Muscle layer of duodenum (tissue), 2 donors: ENCODE measurements around the gene PIK3R2.

Experiments used
- H3K27ac ChIP-seq: one replicate; pipeline ENCODE4 v1.7.0; 2013; ENCODE audit warnings: mild to moderate bottlenecking, low read length
- H3K27me3 ChIP-seq: one replicate; pipeline ENCODE4 v1.7.0; 2013; ENCODE audit warnings: low read depth, mild to moderate bottlenecking, control low read depth, low read length
- H3K36me3 ChIP-seq, 2 donors: one replicate each; pipeline ENCODE4 v1.7.0; 2013; ENCODE audit warnings: low read length in 2 of 2, control low read depth in 1 of 2, mild to moderate bottlenecking in 1 of 2; ENCODE audit not compliant: insufficient read depth in 2 of 2, control insufficient read depth in 1 of 2
- H3K4me1 ChIP-seq, 2 donors: one replicate each; pipeline ENCODE4 v1.7.0; 2013; ENCODE audit warnings: low read length in 2 of 2, mild to moderate bottlenecking in 2 of 2, control low read depth in 1 of 2, moderate library complexity in 1 of 2; ENCODE audit not compliant: insufficient read depth in 2 of 2, control insufficient read depth in 1 of 2
- H3K4me3 ChIP-seq, 2 donors: one replicate each; pipeline ENCODE4 v1.7.0; 2013; ENCODE audit warnings: low read length in 2 of 2, low read depth in 1 of 2, mild to moderate bottlenecking in 1 of 2
- H3K9me3 ChIP-seq, 2 donors: one replicate each; pipeline ENCODE4 v1.7.0; 2013; ENCODE audit warnings: low read length in 2 of 2, control low read depth in 1 of 2, mild to moderate bottlenecking in 1 of 2; ENCODE audit not compliant: control insufficient read depth in 1 of 2
- donor health status: healthy.

The PIK3R2 gene

GRCh38 chr19:18179957-18180356, 27.0 kb downstream of the PIK3R2 start:
- peaks cover 0 to 5% of the 10 kb centered on the region in 2 donors for H3K36me3 ChIP-seq
- no peaks in the 10 kb centered on the region for H3K4me1 ChIP-seq
- no peak overlapping the region for H3K27ac ChIP-seq
- no peaks in the 10 kb centered on the region for H3K9me3 ChIP-seq
- no peaks in the 10 kb centered on the region for H3K27me3 ChIP-seq
- no peak overlapping the region for H3K4me3 ChIP-seq

GRCh38 chr19:18183529-18183928, 30.6 kb downstream of the PIK3R2 start:
- no peaks in the 10 kb centered on the region for H3K27me3 ChIP-seq
- no peak overlapping the region for H3K4me3 ChIP-seq
- H3K4me1 ChIP-seq: no peaks in the 10 kb centered on the region
- H3K9me3 ChIP-seq: no peaks in the 10 kb centered on the region
- H3K27ac ChIP-seq: no peak overlapping the region
- no peaks in the 10 kb centered on the region for H3K36me3 ChIP-seq

- H3K36me3 ChIP-seq: no peaks in the 10 kb centered on the region
- no peaks in the 10 kb centered on the region for H3K9me3 ChIP-seq
- no peak overlapping the region for H3K27ac ChIP-seq
- no peak overlapping the region for H3K4me3 ChIP-seq
- H3K4me1 ChIP-seq: no peaks in the 10 kb centered on the region
- no peaks in the 10 kb centered on the region for H3K27me3 ChIP-seq
Measured at GRCh38 chr19:18185538-18185937, 32.6 kb downstream of the PIK3R2 start.

GRCh38 chr19:18190278-18190677, 37.3 kb downstream of the PIK3R2 start:
- H3K27me3 ChIP-seq: no peaks in the 10 kb centered on the region
- H3K36me3 ChIP-seq: peaks cover 0 to 3% of the 10 kb centered on the region in 2 donors
- H3K9me3 ChIP-seq: no peaks in the 10 kb centered on the region
- peaks cover 8 to 24% of the 10 kb centered on the region in 2 donors for H3K4me1 ChIP-seq
- H3K4me3 ChIP-seq: no peak overlapping the region
- H3K27ac ChIP-seq: no peak overlapping the region

- Histone ChIP-seq H3K4me3 (peak overlapping the region; percentile 72 to 81), H3K36me3 (peaks cover 0 to 10% of the 10 kb centered on the region in 2 donors), H3K27me3 (no peaks in the 10 kb centered on the region), H3K9me3 (no peaks in the 10 kb centered on the region), H3K27ac (peak overlapping the region; percentile 93), H3K4me1 (peaks cover 8 to 24% of the 10 kb centered on the region in 2 donors)
Measured at GRCh38 chr19:18191640-18192062, 38.7 kb downstream of the PIK3R2 start.

GRCh38 chr19:18192673-18193387, 39.9 kb downstream of the PIK3R2 start, which contains the start of gene MPV17L2:
TSS of gene MPV17L2 (plus strand) at chr19:18193218. CDS start at chr19:18193282, 64 bp downstream.
- Histone ChIP-seq H3K9me3 (no peaks in the 10 kb centered on the region), H3K4me1 (peaks cover 8 to 24% of the 10 kb centered on the region in 2 donors), H3K4me3 (peak within 1 kb of the TSS; percentile 72 to 81), H3K27ac (peak within 1 kb of the TSS; percentile 93), H3K36me3 (peaks cover 0 to 17% of the 10 kb centered on the region in 2 donors), H3K27me3 (no peaks in the 10 kb centered on the region)

GRCh38 chr19:18193388-18194180, 40.6 kb downstream of the PIK3R2 start:
- Histone ChIP-seq H3K4me1 (peaks cover 8 to 24% of the 10 kb centered on the region in 2 donors), H3K27ac (peak overlapping the region; percentile 60), H3K27me3 (no peaks in the 10 kb centered on the region), H3K36me3 (peaks cover 7 to 25% of the 10 kb centered on the region in 2 donors), H3K9me3 (no peaks in the 10 kb centered on the region), H3K4me3 (peak overlapping the region; percentile 67 to 70)

- H3K9me3 ChIP-seq: no peaks in the 10 kb centered on the region
- peaks cover 8 to 25% of the 10 kb centered on the region in 2 donors for H3K36me3 ChIP-seq
- H3K4me3 ChIP-seq: peak overlapping the region; percentile 67 to 70
- no peaks in the 10 kb centered on the region for H3K27me3 ChIP-seq
- H3K4me1 ChIP-seq: peaks cover 8 to 24% of the 10 kb centered on the region in 2 donors
- H3K27ac ChIP-seq: peak overlapping the region; percentile 60
Measured at GRCh38 chr19:18194181-18194530, 41.2 kb downstream of the PIK3R2 start.

GRCh38 chr19:18194554-18195238, 41.7 kb downstream of the PIK3R2 start:
- Histone ChIP-seq H3K27ac (peak overlapping the region; percentile 60), H3K4me3 (peak overlapping the region in 1 of 2 donors; percentile 70), H3K9me3 (no peaks in the 10 kb centered on the region), H3K27me3 (no peaks in the 10 kb centered on the region), H3K36me3 (peaks cover 8 to 25% of the 10 kb centered on the region in 2 donors), H3K4me1 (peaks cover 8 to 24% of the 10 kb centered on the region in 2 donors)

- H3K27ac ChIP-seq: no peak overlapping the region
- H3K36me3 ChIP-seq: peaks cover 8 to 25% of the 10 kb centered on the region in 2 donors
- no peak overlapping the region for H3K4me3 ChIP-seq
- no peaks in the 10 kb centered on the region for H3K27me3 ChIP-seq
- H3K4me1 ChIP-seq: peaks cover 8 to 22% of the 10 kb centered on the region in 2 donors
- H3K9me3 ChIP-seq: no peaks in the 10 kb centered on the region
Measured at GRCh38 chr19:18196511-18196845, 43.5 kb downstream of the PIK3R2 start.

- Histone ChIP-seq H3K4me3 (no peak overlapping the region), H3K4me1 (peaks cover 8 to 18% of the 10 kb centered on the region in 2 donors), H3K9me3 (no peaks in the 10 kb centered on the region), H3K27ac (no peak overlapping the region), H3K27me3 (no peaks in the 10 kb centered on the region), H3K36me3 (peaks cover 8 to 34% of the 10 kb centered on the region in 2 donors)
Measured at GRCh38 chr19:18197306-18197705, 44.3 kb downstream of the PIK3R2 start.
